SK-N-MC (cell line): ENCODE results near the gene FAR2.
A peak's percentile ranks its signal among the peaks of the same experiment; 100 is the strongest.

ENCODE experiments used
- DNase-seq: peaks from one replicate; pipeline ENCODE4 v3.0.0-alpha.2; 2011; ENCODE audit warnings: low read depth, low spot score
- H3K27ac ChIP-seq: fragments of 200-600 bp; sonication (generic); 2 replicates; pipeline ENCODE4 v1.5.1; 2016; ENCODE audit warnings: mixed run types
- H3K36me3 ChIP-seq: fragments of 200-600 bp; sonication (generic); 2 replicates; pipeline ENCODE4 v1.6.1; 2017; ENCODE audit warnings: antibody characterized with exemption, low read length, mixed read lengths; ENCODE audit not compliant: insufficient read depth
- H3K4me3 ChIP-seq: fragments of 200-600 bp; sonication (generic); 2 replicates; pipeline ENCODE4 v1.5.1; 2016
- H3K9ac ChIP-seq: fragments of 200-600 bp; sonication (generic); 2 replicates; pipeline ENCODE4 v1.8.0; 2017; ENCODE audit warnings: mixed run types, mixed read lengths; ENCODE audit not compliant: insufficient read length
- H3K9me3 ChIP-seq: fragments of 200-600 bp; sonication (generic); 2 replicates; pipeline ENCODE4 v1.6.1; 2017; ENCODE audit warnings: low read depth, mild to moderate bottlenecking, antibody characterized with exemption, low read length, moderate library complexity, mixed read lengths
- EZH2 ChIP-seq: fragments of 200-600 bp; sonication (generic); IDR thresholded peaks from one replicate; pipeline ENCODE4 v1.6.1; 2017; ENCODE audit warnings: antibody characterized with exemption
- FOXP2 ChIP-seq: optimal IDR thresholded peaks from 2 replicates; pipeline ENCODE3; 2011; ENCODE audit warnings: mild to moderate bottlenecking, moderate library complexity; ENCODE audit not compliant: insufficient read depth; ENCODE audit errors: extremely low read length, control extremely low read depth
- POLR2AphosphoS5 ChIP-seq: IDR thresholded peaks from 2 replicates; pipeline ENCODE4 v1.6.1; 2012; ENCODE audit warnings: mild to moderate bottlenecking, low read depth, low read length, borderline replicate concordance

Gene FAR2

DNA sequence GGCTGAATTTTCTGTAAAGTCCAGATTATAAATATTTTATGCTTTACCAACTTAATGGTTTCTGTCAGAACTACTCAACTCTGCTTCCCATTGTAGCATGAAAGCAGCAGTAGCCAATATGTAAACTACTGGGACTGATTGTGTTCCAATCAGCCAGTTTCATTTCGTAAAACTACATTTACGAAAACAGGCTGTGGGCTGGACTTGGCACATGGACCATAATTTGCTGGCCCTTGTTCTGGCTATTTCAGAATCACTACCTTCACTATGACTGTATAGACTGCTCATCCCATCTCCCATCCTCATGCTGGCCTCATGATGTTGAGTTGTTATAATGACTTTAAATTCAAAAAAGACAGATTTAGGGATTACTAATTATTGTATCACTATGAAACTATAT is 38.7 kb downstream of the FAR2 start:
- H3K4me3 ChIP-seq, result no peak overlapping the region
- H3K36me3 ChIP-seq, result no peaks in the 10 kb centered on the region
- H3K27ac ChIP-seq, result no peak overlapping the region
- no peak overlapping the region for H3K9ac ChIP-seq
- no peaks in the 10 kb centered on the region for H3K9me3 ChIP-seq
- no peak for TF ChIP-seq EZH2
- no peak for TF ChIP-seq POLR2AphosphoS5
- no peak for TF ChIP-seq FOXP2
- no peak for DNase-seq

DNA sequence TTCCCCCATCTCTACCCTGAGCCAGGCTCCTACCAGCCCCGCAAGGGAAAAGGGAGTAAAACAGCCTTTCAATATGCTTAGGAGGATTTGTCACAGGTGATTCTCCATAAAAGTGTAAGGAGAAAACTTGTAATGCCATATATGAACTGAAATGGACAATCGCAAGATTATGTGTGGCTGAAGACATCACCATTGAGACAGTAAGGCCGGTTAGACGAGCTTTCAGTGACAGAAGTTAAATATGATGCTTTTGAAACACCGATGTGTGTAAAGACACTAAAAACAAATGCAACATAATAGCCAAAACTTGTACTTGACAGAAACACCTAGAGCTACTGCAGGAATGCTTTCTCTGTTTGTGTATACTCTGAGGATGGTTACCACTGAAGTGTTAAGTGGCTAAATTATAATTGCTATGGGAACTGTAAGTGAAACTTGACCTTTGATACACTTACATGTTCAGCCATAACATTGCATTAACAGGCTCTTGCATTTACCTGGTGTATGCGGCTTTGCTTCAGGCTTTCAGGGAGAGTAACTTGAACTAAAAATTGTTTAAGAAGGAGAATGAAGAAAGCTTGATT is 42.3 kb downstream of the FAR2 start:
- no peak for DNase-seq
- no peak overlapping the region for H3K4me3 ChIP-seq
- H3K36me3 ChIP-seq, result no peaks in the 10 kb centered on the region
- no peaks in the 10 kb centered on the region for H3K9me3 ChIP-seq
- no peak overlapping the region for H3K27ac ChIP-seq
- TF ChIP-seq FOXP2, result no peak
- no peak overlapping the region for H3K9ac ChIP-seq

DNA sequence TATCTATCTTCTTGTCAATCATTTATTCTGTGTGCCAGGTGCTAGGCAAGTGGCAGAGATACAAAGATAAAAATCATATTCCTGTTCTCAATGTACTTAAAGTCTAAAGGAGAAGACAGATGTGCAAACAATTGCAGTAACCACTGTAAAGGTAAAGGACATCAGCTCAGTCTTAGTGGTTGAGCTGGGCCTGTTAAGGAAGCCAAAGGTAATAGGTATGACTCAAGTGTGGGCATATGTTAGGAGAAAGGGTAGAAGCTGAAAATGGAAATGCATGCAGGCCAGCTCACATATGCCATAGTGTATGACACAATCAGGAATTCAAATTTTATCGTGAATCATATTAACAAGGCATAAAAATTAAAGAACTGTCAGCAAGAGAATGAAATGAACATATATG is 49.8 kb downstream of the FAR2 start:
- H3K9me3 ChIP-seq, result no peaks in the 10 kb centered on the region; the same call in 1 of the 2 replicates
- no peak for DNase-seq
- no peak for TF ChIP-seq FOXP2
- no peak for TF ChIP-seq EZH2
- TF ChIP-seq POLR2AphosphoS5, result no peak

DNA sequence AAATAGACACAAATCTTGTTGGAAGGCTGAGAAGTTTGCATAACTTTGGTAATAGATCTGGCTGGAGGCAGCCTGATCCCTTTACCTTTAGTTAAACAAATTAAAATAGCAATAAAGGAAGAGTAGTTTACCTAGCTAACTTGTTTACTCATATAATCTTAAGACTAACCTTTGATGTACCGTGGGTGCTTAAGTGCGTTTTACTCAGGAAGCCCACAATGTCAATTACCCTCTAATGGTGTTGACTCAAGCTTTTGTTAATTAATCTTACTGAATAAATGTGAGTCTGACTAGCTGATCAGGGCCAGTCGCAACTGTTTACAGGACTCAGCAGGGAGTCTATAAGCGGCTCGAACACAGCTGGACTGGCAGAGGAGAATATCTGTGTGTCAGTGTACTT is 51.5 kb downstream of the FAR2 start:
- Histone ChIP-seq H3K27ac (no peak overlapping the region), H3K36me3 (no peaks in the 10 kb centered on the region), H3K9me3 (no peaks in the 10 kb centered on the region; the same call in 1 of the 2 replicates), H3K9ac (no peak overlapping the region), H3K4me3 (no peak overlapping the region)
- TF ChIP-seq FOXP2, result no peak
- TF ChIP-seq EZH2, result no peak
- no peak for TF ChIP-seq POLR2AphosphoS5
- DNase-seq, result no peak

More for the DNA sequence above, 49.8 kb downstream of the FAR2 start:
- no peak overlapping the region for H3K27ac ChIP-seq
- no peak overlapping the region for H3K9ac ChIP-seq
- H3K4me3 ChIP-seq, result no peak overlapping the region
- no peaks in the 10 kb centered on the region for H3K36me3 ChIP-seq

DNA sequence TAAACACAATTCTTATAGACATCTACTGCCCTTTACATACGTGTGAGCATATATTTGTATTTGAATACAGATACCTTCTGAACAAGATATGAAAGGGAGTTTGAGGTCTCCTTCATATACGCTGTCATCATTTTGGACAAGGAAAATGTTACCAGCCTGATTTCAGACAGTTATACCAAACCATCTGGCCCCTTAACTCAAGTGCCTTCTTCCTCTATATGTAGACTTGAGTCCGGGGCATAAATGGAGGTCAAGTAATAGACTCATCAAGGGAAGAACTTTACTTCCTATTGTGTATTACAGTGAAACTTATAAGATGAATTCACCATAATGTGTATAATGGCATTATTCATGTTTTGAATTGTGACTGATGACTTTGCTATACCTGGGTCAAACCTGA is 52.2 kb downstream of the FAR2 start:
- TF ChIP-seq FOXP2 (no peak), POLR2AphosphoS5 (no peak), EZH2 (no peak)
- H3K9me3 ChIP-seq, result no peaks in the 10 kb centered on the region; the same call in 1 of the 2 replicates
- H3K4me3 ChIP-seq, result no peak overlapping the region
- H3K36me3 ChIP-seq, result no peaks in the 10 kb centered on the region
- no peak for DNase-seq
- H3K9ac ChIP-seq, result no peak overlapping the region
- H3K27ac ChIP-seq, result no peak overlapping the region

DNA sequence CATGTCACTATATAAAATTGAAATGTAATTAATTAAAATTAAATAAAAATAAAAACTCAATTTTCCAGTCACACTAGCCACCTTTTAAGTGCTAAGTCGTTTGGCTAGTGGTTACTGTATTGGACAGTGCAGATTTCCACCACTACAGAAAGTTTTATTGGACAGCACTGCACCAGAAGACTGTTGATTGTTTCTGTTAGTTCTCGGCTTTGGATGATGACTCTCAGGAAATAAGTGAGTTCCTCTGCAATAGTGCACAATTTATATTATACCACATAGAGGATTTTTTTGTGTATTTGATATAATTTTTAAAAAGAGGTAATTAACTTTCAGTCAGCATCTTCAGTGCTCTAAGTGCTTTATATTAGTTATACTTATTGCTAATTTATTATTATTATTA is 52.7 kb downstream of the FAR2 start:
- H3K9me3 ChIP-seq, result no peaks in the 10 kb centered on the region; the same call in 1 of the 2 replicates
- H3K36me3 ChIP-seq, result no peaks in the 10 kb centered on the region
- H3K9ac ChIP-seq, result no peak overlapping the region
- no peak overlapping the region for H3K27ac ChIP-seq
- no peak overlapping the region for H3K4me3 ChIP-seq
- DNase-seq, result no peak
- no peak for TF ChIP-seq FOXP2
- no peak for TF ChIP-seq EZH2
- no peak for TF ChIP-seq POLR2AphosphoS5

DNA sequence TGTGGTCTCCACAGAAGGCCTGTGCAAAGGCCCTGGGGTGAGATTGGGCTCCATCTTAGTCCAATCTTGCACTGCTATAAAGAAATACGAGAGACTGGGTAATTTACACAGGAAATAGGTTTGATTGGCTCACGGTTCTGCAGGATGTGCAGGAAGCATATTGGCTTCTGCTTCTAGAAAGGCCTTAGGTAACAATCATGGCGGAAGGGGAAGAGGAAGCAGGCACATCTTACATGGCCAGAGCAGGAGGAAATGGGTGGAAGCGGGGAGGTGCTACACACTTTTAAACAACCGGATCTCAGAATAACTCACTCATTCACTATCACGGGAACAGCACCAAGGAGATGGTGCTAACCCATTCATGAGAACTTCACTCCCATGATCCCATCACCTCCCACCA is 55.4 kb downstream of the FAR2 start:
- no peaks in the 10 kb centered on the region; the same call in 1 of the 2 replicates for H3K9me3 ChIP-seq
- DNase-seq, result no peak
- H3K4me3 ChIP-seq, result no peak overlapping the region
- TF ChIP-seq EZH2, result no peak
- TF ChIP-seq FOXP2, result no peak
- TF ChIP-seq POLR2AphosphoS5, result no peak
- H3K9ac ChIP-seq, result no peak overlapping the region
- no peak overlapping the region for H3K27ac ChIP-seq
- no peaks in the 10 kb centered on the region for H3K36me3 ChIP-seq

DNA sequence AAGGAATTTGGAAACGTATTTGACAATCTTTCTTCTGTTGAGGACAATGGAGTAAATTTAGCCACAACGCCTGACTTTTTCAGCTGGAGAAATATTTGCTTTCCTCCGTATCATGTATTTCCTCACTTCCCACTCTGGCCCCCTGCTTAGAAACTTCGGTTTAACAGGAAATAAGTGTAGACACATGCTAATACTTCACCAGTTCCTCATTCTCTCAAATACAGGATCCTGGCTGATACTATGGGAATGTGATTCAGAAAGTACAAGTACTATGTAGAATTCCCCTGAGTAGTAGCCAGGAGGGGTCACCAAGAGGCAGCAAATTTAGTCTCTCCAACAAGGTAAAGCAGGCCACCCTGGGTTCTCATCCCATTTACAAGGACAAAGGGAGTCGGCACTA is 58.0 kb downstream of the FAR2 start:
- no peaks in the 10 kb centered on the region for H3K36me3 ChIP-seq
- no peaks in the 10 kb centered on the region; the same call in 1 of the 2 replicates for H3K9me3 ChIP-seq
- peak overlapping the region; percentile 68 for H3K27ac ChIP-seq
- TF ChIP-seq FOXP2 (no peak), EZH2 (no peak), POLR2AphosphoS5 (no peak)
- no peak for DNase-seq
- peak overlapping the region; percentile 48 for H3K4me3 ChIP-seq
- H3K9ac ChIP-seq, result peak overlapping the region; percentile 57

DNA sequence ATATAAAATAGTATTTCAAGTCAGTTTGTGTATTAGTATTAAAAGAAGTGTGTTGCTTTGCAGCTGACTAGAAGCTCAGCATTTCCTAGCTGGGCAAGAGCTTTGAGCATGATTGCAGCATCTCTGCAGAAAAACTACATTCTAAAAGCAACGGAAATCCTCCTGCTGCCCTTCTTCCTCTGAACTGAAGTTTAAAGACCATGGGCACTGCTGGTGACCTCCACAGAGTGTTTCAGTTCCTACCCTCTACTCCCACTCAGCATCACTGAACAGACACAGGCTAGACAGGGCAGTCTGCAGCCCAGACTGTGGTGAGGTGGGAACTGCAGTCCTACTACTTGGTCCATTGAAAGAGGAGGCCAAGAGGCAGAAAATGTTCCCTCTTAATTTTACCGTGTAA is 59.0 kb downstream of the FAR2 start:
- no peak for TF ChIP-seq FOXP2
- no peak for TF ChIP-seq EZH2
- TF ChIP-seq POLR2AphosphoS5, result no peak
- Histone ChIP-seq H3K27ac (no peak overlapping the region), H3K9ac (no peak overlapping the region), H3K9me3 (no peaks in the 10 kb centered on the region; the same call in 1 of the 2 replicates), H3K36me3 (no peaks in the 10 kb centered on the region), H3K4me3 (no peak overlapping the region)
- DNase-seq, result no peak
